Muscle of leg (tissue), 11 donors: ENCODE data around the gene DLD. TPM values are rescaled to one million over a fixed set of nuclear protein-coding genes. Genes with fewer than 3 reads are reported as not detected.

Source experiments
- DNase-seq: peaks from one replicate; pipeline ENCODE4 v3.0.0; 2013
- H3K27ac ChIP-seq: one replicate; pipeline ENCODE4 v1.5.1; 2013; ENCODE audit warnings: mild to moderate bottlenecking, low read length, control low read depth
- H3K27me3 ChIP-seq: one replicate; pipeline ENCODE4 v1.6.1; 2013; ENCODE audit warnings: low read length; ENCODE audit not compliant: control insufficient read depth, insufficient read depth
- H3K36me3 ChIP-seq: one replicate; pipeline ENCODE4 v1.6.1; 2013; ENCODE audit warnings: low read length; ENCODE audit not compliant: control insufficient read depth, insufficient read depth
- H3K4me1 ChIP-seq: one replicate; pipeline ENCODE4 v1.6.1; 2013; ENCODE audit warnings: low read length; ENCODE audit not compliant: control insufficient read depth, insufficient read depth
- H3K4me3 ChIP-seq: one replicate; pipeline ENCODE4 v1.5.1; 2013; ENCODE audit warnings: low read length, control low read depth
- H3K9me3 ChIP-seq: replicated peaks from 2 replicates; pipeline ENCODE4 v1.6.1; 2013; ENCODE audit warnings: low read depth, low read length; ENCODE audit not compliant: control insufficient read depth
- WGBS: methylation state at CpG from one replicate; pipeline ENCODE4 v1.1.5; 2013; ENCODE audit warnings: missing lambda C conversion rate; ENCODE audit not compliant: insufficient coverage; 5-methylcytosine and 5-hydroxymethylcytosine counted together
- polyA plus RNA-seq, 8 donors: library from polyadenylated mRNA; unstranded; fragments of 120-200 nt; gene quantifications; one replicate each; pipeline versions ENCODE4 v1.2.1 to v1.2.3, GENCODE V29; 2013; ENCODE audit warnings: inconsistent platforms in 1 of 8, low replicate concordance in 1 of 8; ENCODE audit not compliant: insufficient read length in 8 of 8, insufficient read depth in 1 of 8
- total RNA-seq: library from RNA; stranded (reverse); fragments of 120-200 nt; gene quantifications from one replicate; pipeline ENCODE4 v1.2.4, GENCODE V29; 2013

DLD gene
- total and polyA plus RNA-seq, 9 donors, result 42.6 to 90.3 (median 79.0) TPM

DNA sequence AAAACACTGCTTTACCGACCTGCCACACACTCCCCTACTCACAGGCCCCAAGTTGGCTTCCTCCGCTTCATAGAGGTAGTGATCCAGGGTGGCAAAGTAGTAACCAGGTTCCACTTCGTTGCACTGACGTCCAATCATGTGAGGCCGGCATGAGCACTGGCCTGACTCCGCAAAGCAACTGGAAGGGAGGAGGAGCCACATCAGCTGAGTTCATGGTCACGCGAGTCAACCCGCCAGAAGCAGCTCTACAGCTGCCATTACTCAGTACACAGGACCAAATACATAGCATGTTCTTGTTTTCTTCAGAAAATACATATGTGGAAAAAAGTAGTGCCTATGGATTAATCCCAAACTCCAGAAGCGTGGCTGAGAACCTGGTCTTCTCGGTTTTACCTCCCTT is 73.5 kb downstream of the DLD start:
- H3K36me3 ChIP-seq, result peaks cover 60% of the 10 kb centered on the region
- H3K9me3 ChIP-seq, result no peaks in the 10 kb centered on the region
- no peak overlapping the region for H3K4me3 ChIP-seq
- 93% methylated on average over 6 of the region's 11 CpGs for WGBS
- H3K4me1 ChIP-seq, result peaks cover 38% of the 10 kb centered on the region
- DNase-seq, result no peak
- H3K27me3 ChIP-seq, result no peaks in the 10 kb centered on the region
- no peak overlapping the region for H3K27ac ChIP-seq

DNA sequence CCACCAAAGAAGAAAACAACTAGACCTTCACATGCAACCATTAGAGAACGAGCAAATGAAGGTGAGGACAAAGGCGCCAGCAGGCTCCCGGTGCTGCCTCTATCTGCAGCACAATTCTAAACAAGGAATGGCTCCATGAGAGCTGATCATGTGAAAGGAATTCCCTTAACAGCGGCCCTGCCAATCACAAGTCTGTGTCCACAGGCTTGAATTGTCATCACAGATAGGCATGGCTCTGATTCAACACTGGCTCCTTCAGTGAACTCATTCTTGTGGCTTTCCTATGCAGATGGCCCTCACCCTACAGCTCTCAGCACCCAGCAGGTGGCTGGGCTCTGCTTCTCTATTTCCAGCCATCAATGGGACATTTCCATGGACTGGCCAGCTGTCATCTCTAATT is 75.7 kb downstream of the DLD start:
- Histone ChIP-seq H3K27ac (peak overlapping the region; percentile 83), H3K4me1 (peaks cover 24% of the 10 kb centered on the region), H3K9me3 (no peaks in the 10 kb centered on the region), H3K36me3 (peaks cover 50% of the 10 kb centered on the region), H3K27me3 (no peaks in the 10 kb centered on the region), H3K4me3 (no peak overlapping the region)
- peak; percentile 87 for DNase-seq
- WGBS, result 91% methylated on average over 1 of the region's 4 CpGs

GRCh38 chr7:107967420-107967819 is 76.4 kb downstream of the DLD start:
- no peak for DNase-seq
- H3K36me3 ChIP-seq, result peaks cover 50% of the 10 kb centered on the region
- H3K27ac ChIP-seq, result peak overlapping the region; percentile 29
- WGBS, result 81% methylated on average over 4 of the region's 4 CpGs
- no peaks in the 10 kb centered on the region for H3K9me3 ChIP-seq
- peaks cover 24% of the 10 kb centered on the region for H3K4me1 ChIP-seq
- H3K27me3 ChIP-seq, result no peaks in the 10 kb centered on the region
- no peak overlapping the region for H3K4me3 ChIP-seq

- Histone ChIP-seq H3K27ac (no peak overlapping the region), H3K4me3 (no peak overlapping the region), H3K4me1 (peaks cover 30% of the 10 kb centered on the region), H3K27me3 (no peaks in the 10 kb centered on the region), H3K9me3 (no peaks in the 10 kb centered on the region), H3K36me3 (peaks cover 52% of the 10 kb centered on the region)
- no CpG with 5 or more reads among the region's 3 CpGs for WGBS
- DNase-seq, result no peak
These were observed 77.5 kb downstream of the DLD start for GRCh38 chr7:107968449-107968848.

GRCh38 chr7:107969856-107970255 is 78.9 kb downstream of the DLD start:
- 55% methylated on average over 4 of the region's 6 CpGs for WGBS
- peak; percentile 49 for DNase-seq
- no peak overlapping the region for H3K4me3 ChIP-seq
- no peaks in the 10 kb centered on the region for H3K9me3 ChIP-seq
- H3K4me1 ChIP-seq, result peaks cover 33% of the 10 kb centered on the region
- H3K36me3 ChIP-seq, result peaks cover 43% of the 10 kb centered on the region
- no peak overlapping the region for H3K27ac ChIP-seq
- H3K27me3 ChIP-seq, result no peaks in the 10 kb centered on the region

Other genes starting within 250 kb of the DLD start
- gene SLC26A4, start 230.4 kb upstream of the DLD start, total RNA-seq, result 0.75 TPM
- gene SLC26A4, start 230.4 kb upstream of the DLD start, polyA plus RNA-seq, result 1 to 10 TPM in 1 of 8 donors, under 1 TPM in 7; 0.41 to 1.1 (median 0.55) TPM
- gene CBLL1, start 147.0 kb upstream of the DLD start, total RNA-seq, result 13.9 TPM
- gene CBLL1, start 147.0 kb upstream of the DLD start, polyA plus RNA-seq, result 10 to 100 TPM; 14.0 to 21.2 (median 17.3) TPM
- gene SLC26A3, start 88.0 kb upstream of the DLD start, total RNA-seq, result not detected
- gene SLC26A3, start 88.0 kb upstream of the DLD start, polyA plus RNA-seq, result 10 to 100 TPM in 1 of 8 donors, 1 to 10 TPM in 1, under 1 TPM in 3, not detected in 3; 0.07 to 10.8 (median 0.14) TPM
- gene LAMB1, start 112.0 kb downstream of the DLD start, total RNA-seq, result 233 TPM
- 100 to 1,000 TPM; 462 to 692 (median 536) TPM for gene LAMB1, start 112.0 kb downstream of the DLD start, polyA plus RNA-seq
- 0.13 TPM for gene LAMB4, start 239.2 kb downstream of the DLD start, total RNA-seq
- gene LAMB4, start 239.2 kb downstream of the DLD start, polyA plus RNA-seq, result 1 to 10 TPM in 1 of 8 donors, under 1 TPM in 7; 0.15 to 3.8 (median 0.26) TPM